Ishikawa (cell line): ENCODE measurements around the gene ATP9B.

Experiments used
- CEBPB ChIP-seq: IDR thresholded peaks from 2 replicates; pipeline ENCODE4 v1.6.1; 2012
- CREB1 ChIP-seq: IDR thresholded peaks from 2 replicates; pipeline ENCODE4 v1.6.1; 2012; ENCODE audit warnings: low read depth
- EP300 ChIP-seq: IDR thresholded peaks from 2 replicates; pipeline ENCODE4 v1.6.1; 2012; ENCODE audit warnings: borderline replicate concordance
- FOXM1 ChIP-seq: IDR thresholded peaks from 2 replicates; pipeline ENCODE4 v1.6.1; 2012; ENCODE audit warnings: low read depth, borderline replicate concordance
- MAX ChIP-seq: IDR thresholded peaks from 2 replicates; pipeline ENCODE4 v1.6.1; 2012
- NFIC ChIP-seq: IDR thresholded peaks from 2 replicates; pipeline ENCODE4 v1.6.1; 2012
- RAD21 ChIP-seq: IDR thresholded peaks from 2 replicates; pipeline ENCODE4 v1.6.1; 2012; ENCODE audit warnings: low read depth
- REST ChIP-seq: IDR thresholded peaks from 2 replicates; pipeline ENCODE4 v1.6.1; 2012; ENCODE audit warnings: low read depth, mild to moderate bottlenecking
- TAF1 ChIP-seq: IDR thresholded peaks from 2 replicates; pipeline ENCODE4 v1.6.1; 2012; ENCODE audit warnings: low read depth, mild to moderate bottlenecking
- TCF12 ChIP-seq: IDR thresholded peaks from 2 replicates; pipeline ENCODE4 v1.6.1; 2012; ENCODE audit warnings: low read depth
- TEAD4 ChIP-seq: IDR thresholded peaks from 2 replicates; pipeline ENCODE4 v1.6.1; 2012
- USF1 ChIP-seq: IDR thresholded peaks from 2 replicates; pipeline ENCODE4 v1.6.1; 2012
- YY1 ChIP-seq: IDR thresholded peaks from 2 replicates; pipeline ENCODE4 v1.6.1; 2012; ENCODE audit warnings: low read depth
- ZBTB7A ChIP-seq: IDR thresholded peaks from 2 replicates; pipeline ENCODE4 v1.6.1; 2012; ENCODE audit warnings: low read depth

- TF ChIP-seq EP300 (no peak), FOXM1 (no peak), YY1 (no peak), RAD21 (no peak), CREB1 (no peak), TAF1 (no peak), REST (no peak), ZBTB7A (no peak), NFIC (no peak), CEBPB (no peak), USF1 (no peak), MAX (no peak), TEAD4 (no peak), TCF12 (no peak)
These were observed 344.7 kb downstream of the ATP9B start for GRCh38 chr18:79413901-79414300.
